ENCODE results near the gene SLC35C1.

Gene SLC35C1

GRCh38 chr11:45846974-45847910 lies 42.3 kb downstream of the SLC35C1 start, which contains the start of gene CRY2:
TSS of gene CRY2 (plus strand) at chr11:45847475. CDS start at chr11:45847491, 16 bp downstream.
- DNase-seq = peak; percentile 99

GRCh38 chr11:45847911-45848316 lies 43.0 kb downstream of the SLC35C1 start:
- DNase-seq = peak; percentile 71

DNA sequence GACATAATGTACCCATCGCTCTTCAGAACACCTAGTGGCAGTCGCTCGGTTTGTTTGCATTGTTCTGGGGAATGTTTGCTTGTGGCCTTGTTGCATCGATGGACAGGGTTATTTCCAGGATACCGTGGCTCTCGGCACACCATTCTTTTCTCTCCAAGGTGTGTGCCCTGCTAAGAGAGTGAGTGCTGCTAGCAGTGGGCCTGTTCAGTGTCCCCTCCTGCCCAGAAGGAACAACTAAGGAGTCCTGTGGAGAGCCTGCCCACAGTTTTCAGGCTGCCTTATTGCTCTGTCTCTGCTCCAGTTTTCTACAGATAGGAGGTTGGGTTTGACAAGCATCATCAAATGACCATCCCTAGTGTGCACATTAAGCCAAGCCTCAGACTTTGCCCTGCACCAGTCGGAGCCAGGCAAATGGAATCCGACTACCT lies 43.7 kb downstream of the SLC35C1 start:
- DNase-seq = no peak

DNA sequence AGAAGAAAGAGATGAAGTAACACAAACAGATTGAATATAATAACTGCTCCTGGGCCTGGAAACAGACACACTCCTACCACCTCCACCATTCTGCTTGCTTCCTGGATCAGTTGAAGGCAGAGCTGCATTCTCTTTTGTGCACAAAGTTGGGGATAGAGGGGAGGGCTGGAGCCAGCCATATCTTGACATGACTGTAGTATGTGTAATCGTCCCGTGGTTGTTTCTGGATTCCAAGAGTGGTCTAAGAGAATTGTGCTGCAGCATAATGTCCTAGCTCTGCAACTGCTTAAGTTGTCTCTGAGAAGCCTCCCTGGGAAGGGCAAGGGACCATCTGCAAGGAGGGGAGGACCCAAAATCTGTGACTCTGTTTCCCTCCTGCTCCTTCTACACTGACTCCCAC lies 45.5 kb downstream of the SLC35C1 start:
- no peak for DNase-seq

DNA sequence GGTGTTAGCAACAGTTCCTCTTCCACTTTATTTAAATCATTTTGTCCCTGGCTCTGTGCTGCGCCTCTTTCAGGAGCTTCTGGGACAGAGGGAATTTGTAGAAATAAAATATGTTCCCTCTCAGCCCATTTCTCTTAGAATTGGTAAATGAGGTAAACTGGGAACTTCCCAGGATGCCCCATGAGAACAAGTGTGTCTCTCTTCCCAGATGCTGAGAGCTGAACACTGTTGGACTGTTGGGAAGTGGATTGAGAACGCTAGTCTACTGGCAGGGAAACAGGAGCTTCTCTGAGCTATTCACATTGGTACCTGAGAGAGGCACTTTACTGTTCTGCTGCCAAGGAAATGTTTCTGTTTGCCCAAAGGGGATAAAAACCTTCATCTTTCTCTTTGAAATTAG lies 46.3 kb downstream of the SLC35C1 start:
- no peak for DNase-seq

- DNase-seq = no peak
Observed at GRCh38 chr11:45852018-45852711, 47.2 kb downstream of the SLC35C1 start.

DNA sequence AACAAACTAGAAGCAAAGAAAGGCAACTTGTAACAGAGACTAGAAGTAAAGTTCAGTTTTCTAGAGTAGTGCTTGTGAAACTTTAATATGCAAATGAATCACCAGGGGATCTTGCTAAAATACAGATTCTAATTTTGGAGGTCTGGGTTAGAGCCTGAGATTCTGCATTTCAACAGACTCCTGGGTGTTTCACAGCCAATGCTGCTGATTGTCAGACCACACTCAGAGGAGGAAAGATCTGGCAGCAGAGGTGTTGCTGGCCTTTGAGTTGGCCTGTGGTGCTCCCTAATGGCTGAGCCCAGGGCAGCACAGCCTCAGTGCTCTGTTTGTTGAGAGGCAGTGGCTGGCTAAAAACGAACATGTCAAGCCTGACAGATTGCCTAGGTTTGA lies 47.8 kb downstream of the SLC35C1 start:
- DNase-seq = no peak

GRCh38 chr11:45853332-45854219 lies 48.6 kb downstream of the SLC35C1 start:
- no peak for DNase-seq

GRCh38 chr11:45855308-45855707 lies 50.4 kb downstream of the SLC35C1 start:
- no peak for DNase-seq

GRCh38 chr11:45856044-45856468 lies 51.1 kb downstream of the SLC35C1 start:
- DNase-seq = no peak

- no peak for DNase-seq
Observed at GRCh38 chr11:45857961-45858474, 53.1 kb downstream of the SLC35C1 start.

DNA sequence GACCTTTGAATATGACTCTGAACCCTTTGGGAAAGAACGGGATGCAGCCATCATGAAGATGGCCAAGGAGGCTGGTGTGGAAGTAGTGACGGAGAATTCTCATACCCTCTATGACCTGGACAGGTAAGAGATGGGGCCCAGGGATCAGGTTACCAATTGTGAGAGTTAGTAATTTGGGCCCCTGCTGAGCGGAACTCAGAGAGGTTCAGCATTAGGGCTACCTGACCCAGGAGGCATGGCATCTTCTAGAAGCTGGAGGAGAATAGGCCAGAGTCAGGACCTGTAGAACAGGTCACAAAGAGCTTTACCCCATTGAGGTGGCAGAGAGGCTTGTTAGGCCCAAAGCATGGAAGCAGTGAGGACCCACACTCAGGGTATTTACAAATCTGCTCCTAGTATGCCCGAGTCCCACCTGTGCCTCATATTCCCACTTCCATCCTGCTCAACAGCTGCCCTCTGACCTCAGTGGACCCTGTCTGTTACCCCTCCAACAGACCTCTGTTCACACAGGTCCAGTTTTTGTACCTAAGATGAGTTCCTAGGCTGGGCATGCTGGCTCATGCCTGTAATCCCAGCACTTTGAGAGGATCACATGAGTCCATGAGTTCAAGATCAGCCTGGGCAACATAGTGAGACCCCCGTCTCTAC lies 53.9 kb downstream of the SLC35C1 start:
- no peak for DNase-seq

- no peak for DNase-seq
Observed at GRCh38 chr11:45859661-45860140, 54.8 kb downstream of the SLC35C1 start.

GRCh38 chr11:45860348-45860747 lies 55.4 kb downstream of the SLC35C1 start:
- no peak for DNase-seq

- no peak for DNase-seq
Observed at GRCh38 chr11:45860764-45861510, 56.0 kb downstream of the SLC35C1 start.
